RWPE1 (cell line): ENCODE data around the gene HS1BP3.

Experiments
- CTCF ChIA-PET: fragments of 350-600 bp; sonication (Branson Sonifier 250); formaldehyde crosslinking; extraction: SDS; loops from one replicate; lab custom pipeline; 2021; lab: Yijun Ruan, JAX
- POLR2A ChIA-PET: fragments of 400-600 bp; formaldehyde crosslinking; extraction: SDS; loops from one replicate; lab custom pipeline; 2020; ENCODE audit warnings: antibody characterized with exemption; ENCODE audit not compliant: low non-redundant PET; lab: Yijun Ruan, JAX
- DNase-seq: peaks from one replicate; pipeline ENCODE4 v3.0.0; 2012; ENCODE audit warnings: low spot score
- H3K27ac ChIP-seq: fragments of 450-650 bp; 2 replicates; pipeline ENCODE4 v1.5.1; 2017
- TF ChIP-seq, protein P1 (sequence below): fragments of 450-650 bp; conservative IDR thresholded peaks from 2 replicates; pipeline ENCODE4 v1.5.1; 2017; ENCODE audit warnings: low read depth, mild to moderate bottlenecking

The HS1BP3 gene

DNA sequence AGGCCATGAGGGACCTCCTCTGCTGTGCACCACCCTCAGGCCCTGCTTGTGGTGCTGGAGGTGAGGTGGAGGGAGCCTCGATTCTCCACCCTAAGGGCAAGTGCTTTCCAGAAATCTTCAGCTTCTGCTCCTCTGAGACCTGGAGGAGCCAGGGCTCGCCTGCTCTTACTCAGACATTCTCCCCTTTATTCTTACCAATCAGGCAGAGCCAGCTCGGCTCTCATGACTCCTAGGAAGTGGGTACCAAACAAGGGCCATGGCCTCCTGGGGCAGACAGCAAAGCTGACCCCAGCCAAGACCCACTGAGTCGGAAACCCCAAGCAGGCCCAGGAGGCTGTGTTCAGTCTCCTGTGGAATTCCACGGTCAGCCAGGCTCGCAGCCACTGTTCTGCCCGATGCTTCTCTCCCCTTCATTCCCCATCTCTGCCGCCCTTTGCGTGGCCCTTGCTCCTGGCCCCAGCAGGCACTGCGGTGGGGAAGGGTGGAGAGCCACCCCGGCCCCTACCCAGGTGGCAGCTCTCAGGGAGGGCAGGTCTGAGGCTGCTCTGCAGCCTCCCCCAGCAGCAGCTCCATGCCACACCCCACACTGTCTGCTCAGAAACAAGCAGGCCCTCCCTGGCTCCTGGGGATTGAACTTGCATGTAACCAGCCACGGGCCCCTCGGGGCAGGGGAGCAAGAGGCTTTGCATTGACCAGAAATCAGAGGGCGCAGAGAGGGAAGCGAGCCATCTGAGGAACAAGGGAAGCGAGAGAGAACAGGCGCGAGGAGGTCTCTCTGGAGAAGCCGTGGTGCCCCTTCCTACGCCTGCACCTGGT, 24.0 kb downstream of the HS1BP3 start:
- 0 out of 2 replicates have a peak overlapping the region, but pooled peaks have one; percentile 6 for H3K27ac ChIP-seq
- POLR2A ChIA-PET: no interaction called here
- CTCF ChIA-PET: interaction anchor here (0.6 to 0.7 kb wide), 2 partner anchors 21 to 35 kb away, joined by 3 to 4 read pairs; no protein-coding TSS in a partner anchor
- no peak for DNase-seq
- TF ChIP-seq, protein P1, sequence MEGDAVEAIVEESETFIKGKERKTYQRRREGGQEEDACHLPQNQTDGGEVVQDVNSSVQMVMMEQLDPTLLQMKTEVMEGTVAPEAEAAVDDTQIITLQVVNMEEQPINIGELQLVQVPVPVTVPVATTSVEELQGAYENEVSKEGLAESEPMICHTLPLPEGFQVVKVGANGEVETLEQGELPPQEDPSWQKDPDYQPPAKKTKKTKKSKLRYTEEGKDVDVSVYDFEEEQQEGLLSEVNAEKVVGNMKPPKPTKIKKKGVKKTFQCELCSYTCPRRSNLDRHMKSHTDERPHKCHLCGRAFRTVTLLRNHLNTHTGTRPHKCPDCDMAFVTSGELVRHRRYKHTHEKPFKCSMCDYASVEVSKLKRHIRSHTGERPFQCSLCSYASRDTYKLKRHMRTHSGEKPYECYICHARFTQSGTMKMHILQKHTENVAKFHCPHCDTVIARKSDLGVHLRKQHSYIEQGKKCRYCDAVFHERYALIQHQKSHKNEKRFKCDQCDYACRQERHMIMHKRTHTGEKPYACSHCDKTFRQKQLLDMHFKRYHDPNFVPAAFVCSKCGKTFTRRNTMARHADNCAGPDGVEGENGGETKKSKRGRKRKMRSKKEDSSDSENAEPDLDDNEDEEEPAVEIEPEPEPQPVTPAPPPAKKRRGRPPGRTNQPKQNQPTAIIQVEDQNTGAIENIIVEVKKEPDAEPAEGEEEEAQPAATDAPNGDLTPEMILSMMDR: no peak

DNA sequence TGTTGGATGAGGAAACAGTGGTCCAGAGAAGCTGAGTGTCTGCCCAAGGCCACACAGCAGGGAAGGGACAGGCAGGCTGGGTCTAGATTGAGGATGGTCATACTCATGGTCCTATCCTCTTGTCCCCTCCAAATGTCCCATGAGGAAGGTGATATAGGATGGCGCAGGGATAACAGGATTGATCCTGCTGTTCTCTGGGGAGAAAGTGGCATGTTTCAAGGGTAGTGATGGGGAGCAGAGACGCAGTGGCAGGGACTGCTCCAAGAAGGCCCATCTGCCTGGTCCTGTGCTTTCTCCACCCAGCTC, 24.6 kb downstream of the HS1BP3 start:
- TF ChIP-seq, protein P1: no peak
- H3K27ac ChIP-seq: no peak overlapping the region
- ChIA-PET CTCF (no interaction called here), POLR2A (no interaction called here)
- DNase-seq: no peak

DNA sequence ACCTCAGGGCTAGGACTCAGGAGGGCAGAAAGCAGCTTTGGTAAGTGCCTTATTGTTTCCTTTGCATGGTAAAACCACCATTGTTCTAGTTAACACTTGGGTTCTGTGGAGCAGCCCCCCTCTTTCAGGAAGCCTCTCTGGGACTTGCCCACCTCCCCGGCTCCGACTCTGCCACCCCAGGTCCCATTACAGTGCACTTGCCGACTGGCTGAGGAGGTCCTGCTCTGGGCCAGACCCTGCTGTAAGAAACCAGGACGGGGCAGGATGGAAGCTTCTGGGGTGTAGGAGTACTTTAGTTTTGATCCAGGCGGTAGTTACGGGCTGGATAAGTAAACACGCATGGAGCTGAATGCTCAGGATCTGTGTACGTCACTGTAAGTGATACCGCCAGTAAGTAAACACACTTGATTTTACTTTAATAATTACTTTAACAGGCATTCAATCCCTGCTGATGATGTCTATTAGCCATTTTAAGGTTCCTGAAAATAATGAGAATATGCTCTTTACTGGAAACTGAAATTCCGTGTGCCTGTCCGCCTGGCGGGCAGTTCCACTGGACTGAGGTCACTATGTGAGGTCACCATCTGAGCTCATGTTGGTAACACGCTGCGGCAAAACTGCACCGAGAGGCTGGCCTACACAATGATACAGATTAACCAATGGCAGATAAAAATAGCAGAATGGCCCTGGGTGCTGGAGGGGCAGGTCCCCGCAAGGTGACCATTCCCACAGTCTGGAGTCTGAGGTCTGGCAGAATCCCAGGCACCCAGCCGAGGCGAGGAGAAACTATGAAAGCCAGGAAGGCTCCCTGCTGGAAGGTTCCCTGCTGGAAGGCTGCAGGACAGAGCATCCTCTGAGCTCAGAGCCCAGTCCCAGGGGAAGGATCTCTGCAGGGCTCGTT, 25.2 kb downstream of the HS1BP3 start:
- CTCF ChIA-PET: no interaction called here

DNA sequence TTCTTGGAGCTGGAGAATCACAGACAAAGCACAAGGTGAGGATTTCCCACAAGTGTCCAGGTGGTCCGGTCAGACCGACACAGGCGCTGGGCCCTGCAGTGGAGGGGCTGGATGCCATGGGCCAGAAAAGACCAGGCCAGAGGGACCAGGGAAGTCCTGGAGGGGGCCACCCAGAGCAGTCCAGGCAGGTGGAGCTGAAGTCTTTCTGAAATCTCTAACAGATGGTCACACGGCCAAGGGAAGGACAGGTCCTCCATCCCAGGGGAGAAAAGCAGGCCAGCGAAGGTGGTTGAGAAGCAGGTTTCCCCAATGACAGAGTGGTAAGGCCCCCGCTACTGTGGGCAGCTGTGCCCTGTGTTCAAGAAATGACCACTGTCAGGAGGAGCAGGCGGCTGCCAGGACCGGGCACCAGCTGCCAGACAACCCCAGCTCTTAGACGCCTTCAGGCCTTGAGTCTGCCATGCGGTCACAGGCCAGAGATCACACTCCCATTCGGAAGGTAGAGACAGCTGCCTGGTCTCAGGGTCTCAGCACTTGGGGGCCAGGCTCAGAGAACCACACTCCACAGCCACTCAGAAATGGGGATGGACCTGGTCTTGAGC, 25.9 kb downstream of the HS1BP3 start:
- TF ChIP-seq, protein P1: no peak
- CTCF ChIA-PET: interaction anchor here (0.5 kb wide), 1 partner anchor 25 kb away, joined by 3 read pairs; no protein-coding TSS in a partner anchor
- no peak overlapping the region for H3K27ac ChIP-seq
- DNase-seq: no peak
- POLR2A ChIA-PET: no interaction called here

More for the DNA sequence above, 25.2 kb downstream of the HS1BP3 start:
- DNase-seq: no peak
- H3K27ac ChIP-seq: no peak overlapping the region
- TF ChIP-seq, protein P1: no peak
- POLR2A ChIA-PET: no interaction called here

DNA sequence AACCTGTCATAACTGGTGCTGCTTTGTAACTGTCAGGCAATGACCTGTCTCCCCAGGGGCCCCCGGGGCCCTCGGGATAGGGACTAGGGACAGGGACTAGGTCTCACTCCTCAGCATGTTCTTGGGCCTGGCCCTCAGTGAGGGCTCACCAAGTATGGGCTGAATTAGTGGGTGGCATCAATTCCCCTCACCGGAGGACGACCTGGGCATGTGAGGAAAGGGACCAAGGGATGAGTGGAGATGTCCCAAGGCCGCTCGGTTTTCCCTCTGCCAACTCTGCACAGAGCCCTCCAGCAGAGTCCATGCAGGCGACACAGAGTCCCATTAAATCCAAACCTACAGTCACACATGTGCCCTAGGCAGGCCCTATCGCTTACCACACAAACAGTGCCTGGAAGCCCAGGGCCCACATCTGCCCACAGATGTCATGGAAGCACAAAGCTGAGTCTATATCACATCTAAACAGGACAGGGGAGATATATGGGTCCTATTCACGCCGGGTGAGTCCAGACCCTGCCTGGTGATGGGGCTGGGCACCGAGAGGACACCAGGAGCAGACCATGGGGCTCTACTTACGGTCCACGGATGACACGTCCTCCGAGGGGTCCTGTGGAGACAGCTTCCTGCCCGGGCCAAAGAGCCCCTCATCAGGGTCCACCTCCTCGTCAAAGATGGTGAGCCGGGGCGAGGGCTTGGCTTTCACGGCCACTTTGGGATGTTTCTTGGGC, 26.6 kb downstream of the HS1BP3 start:
- ChIA-PET POLR2A (no interaction called here), CTCF (interaction anchor here (0.5 to 0.6 kb wide), 2 partner anchors 26 to 27 kb away, joined by 3 to 6 read pairs; no protein-coding TSS in a partner anchor)
- H3K27ac ChIP-seq: no peak overlapping the region
- no peak for DNase-seq
- TF ChIP-seq, protein P1: no peak
